K562 (cell line): ENCODE data around the gene SLAMF6. TPM values are rescaled to one million over a fixed set of nuclear protein-coding genes. Genes with fewer than 3 reads are reported as not detected.

Source experiments
- ARID2 ChIP-seq: fragments of 450-650 bp; IDR thresholded peaks from 2 replicates; pipeline ENCODE4 v1.6.1; 2017; ENCODE audit warnings: antibody characterized with exemption, mild to moderate bottlenecking
- ASH1L ChIP-seq: fragments of 450-650 bp; IDR thresholded peaks from 2 replicates; pipeline ENCODE4 v1.6.1; 2018; ENCODE audit warnings: borderline replicate concordance, mild to moderate bottlenecking, low read depth; ENCODE audit not compliant: partially characterized antibody
- CBX1 ChIP-seq: sonication (generic); IDR thresholded peaks from 2 replicates; pipeline ENCODE4 v1.6.1; 2016; ENCODE audit warnings: antibody characterized with exemption, low read depth, mild to moderate bottlenecking
- CXXC5 ChIP-seq: fragments of 250-450 bp; sonication (Bioruptor Pico); IDR thresholded peaks from 2 replicates; pipeline ENCODE4 v1.8.0; 2022; ENCODE audit warnings: inconsistent platforms, mild to moderate bottlenecking, moderate library complexity
- ELF2 ChIP-seq: fragments of 250-450 bp; sonication (Bioruptor Pico); IDR thresholded peaks from 2 replicates; pipeline ENCODE4 v1.5.0; 2021; ENCODE audit warnings: mild to moderate bottlenecking
- ETV1 ChIP-seq: fragments of 450-650 bp; conservative IDR thresholded peaks from 2 replicates; pipeline ENCODE4 v1.6.1; 2016; ENCODE audit warnings: missing genetic modification characterization, control low read depth, low read depth, missing compliant biosample characterization
- FOXA1 ChIP-seq: fragments of 450-650 bp; IDR thresholded peaks from 2 replicates; pipeline ENCODE4 v1.6.1; 2016; ENCODE audit warnings: mild to moderate bottlenecking, borderline replicate concordance
- FUS ChIP-seq: fragments of 200-400 bp; formaldehyde crosslinking; optimal IDR thresholded peaks from 2 replicates; pipeline ENCODE3; 2017; ENCODE audit warnings: low read depth, low read length
- KHSRP ChIP-seq: fragments of 450-650 bp; IDR thresholded peaks from 2 replicates; pipeline ENCODE4 v1.6.1; 2017
- KLF1 ChIP-seq: fragments of 450-650 bp; IDR thresholded peaks from 2 replicates; pipeline ENCODE4 v1.6.1; 2016; ENCODE audit warnings: missing genetic modification characterization, missing compliant biosample characterization
- NR2C2 ChIP-seq, 2 experiments: fragments of 200-800 bp in 1 of 2; sonication (Bioruptor generic) in 1 of 2; sonication (generic) in 1 of 2; formaldehyde crosslinking in 1 of 2; IDR thresholded peaks; 2 replicates each; pipeline versions ENCODE4 v1.6.1 to v1.8.0; 2016 to 2022; ENCODE audit warnings: mild to moderate bottlenecking in 1 of 2, missing compliant biosample characterization in 1 of 2, missing genetic modification characterization in 1 of 2, missing genetic modification reagents in 1 of 2
- POLR2H ChIP-seq: IDR thresholded peaks from 2 replicates; pipeline ENCODE4 v1.6.1; 2016; ENCODE audit warnings: missing genetic modification characterization, low read depth, mild to moderate bottlenecking, control low read depth, missing compliant biosample characterization, moderate library complexity
- PRPF4 ChIP-seq: fragments of 200-400 bp; formaldehyde crosslinking; IDR thresholded peaks from one replicate; pipeline ENCODE4 v1.6.1; 2017; ENCODE audit warnings: low read length, low read depth, mild to moderate bottlenecking; ENCODE audit not compliant: insufficient read depth, poor library complexity, severe bottlenecking
- PTBP1 ChIP-seq: fragments of 200-400 bp; formaldehyde crosslinking; IDR thresholded peaks from 2 replicates; pipeline ENCODE4 v1.6.1; 2017; ENCODE audit warnings: low read depth, low read length
- SETDB1 ChIP-seq: IDR thresholded peaks from one replicate; pipeline ENCODE4 v1.6.1; 2012; ENCODE audit warnings: low read length, control low read depth, inconsistent platforms
- SOX6 ChIP-seq: fragments of 450-650 bp; IDR thresholded peaks from 2 replicates; pipeline ENCODE4 v1.6.1; 2014; ENCODE audit warnings: mild to moderate bottlenecking
- TCF7L2 ChIP-seq: fragments of 150-350 bp; IDR thresholded peaks from 2 replicates; pipeline ENCODE4 v1.6.1; 2016; ENCODE audit warnings: low read depth, mild to moderate bottlenecking, low read length, moderate library complexity
- TFAM ChIP-seq: fragments of 250-450 bp; sonication (Bioruptor Pico); conservative IDR thresholded peaks from 2 replicates; pipeline ENCODE4 v1.5.0; 2021; ENCODE audit warnings: mild to moderate bottlenecking, moderate library complexity
- TSHZ1 ChIP-seq: fragments of 250-450 bp; sonication (Bioruptor Pico); IDR thresholded peaks from 2 replicates; pipeline ENCODE4 v1.4.0; 2020; ENCODE audit warnings: mild to moderate bottlenecking, moderate library complexity
- ZBTB43 ChIP-seq: sonication (generic); formaldehyde crosslinking; IDR thresholded peaks from 2 replicates; pipeline ENCODE4 v1.8.0; 2023; ENCODE audit warnings: mild to moderate bottlenecking, missing genetic modification reagents
- ZNF431 ChIP-seq: sonication (generic); formaldehyde crosslinking; IDR thresholded peaks from 2 replicates; pipeline ENCODE4 v1.8.0; 2022; ENCODE audit warnings: mild to moderate bottlenecking, missing genetic modification reagents
- ZNF551 ChIP-seq: fragments of 250-450 bp; sonication (Bioruptor Pico); IDR thresholded peaks from 2 replicates; pipeline ENCODE4 v1.5.0; 2021; ENCODE audit warnings: mild to moderate bottlenecking, moderate library complexity
- polyA plus RNA-seq, 8 experiments: library from polyadenylated mRNA; depleted of rRNA in 4 of 8; stranded (reverse) in 5 of 8; unstranded in 3 of 8; fragments of >200 nt; fragmentation: Nextera tagmentation in 2 of 8; fragmentation: Illumina TruSeq in 1 of 8; extraction: Ambion mirVana in 2 of 8; extraction: Trizol in 1 of 8; gene quantifications; 2 replicates each; pipeline versions ENCODE4 v1.2.1 to v1.2.3, GENCODE V29; 2011 to 2014; ENCODE audit warnings: inconsistent platforms in 1 of 8, missing spikeins in 1 of 8
- total RNA-seq, 7 experiments: library from RNA; depleted of rRNA in 6 of 7; stranded (reverse); fragments of >200 nt in 6 of 7; fragmentation: Illumina TruSeq in 2 of 7; extraction: Trizol in 2 of 7; gene quantifications; 2 replicates each; pipeline versions ENCODE4 v1.2.1 to v1.2.3, GENCODE V29; 2011 to 2021; ENCODE audit warnings: low replicate concordance in 1 of 7
- TF ChIP-seq, protein P1 (sequence below): fragments of 450-650 bp; formaldehyde crosslinking; IDR thresholded peaks from 2 replicates; pipeline ENCODE4 v1.4.0; 2020; ENCODE audit warnings: mild to moderate bottlenecking

The SLAMF6 gene
- total and polyA plus RNA-seq, 9 of the 15 experiments (the other 6 are each of a cell fraction or from before 2014, with no cell fraction given) = 0.56 to 4.8 (median 1.1) TPM

GRCh38 chr1:160548960-160549664, 26.1 kb upstream of the SLAMF6 start (continued):
- TF ChIP-seq ZBTB43 (CRISPR knock-in tag) (no peak), CXXC5 (CRISPR knock-in tag) (peak; percentile 53), ZNF551 (CRISPR knock-in tag) (no peak), ARID2 (no peak), PRPF4 (no peak), ETV1 (tag) (no peak), FOXA1 (no peak), ASH1L (no peak), KLF1 (tag) (no peak), CBX1 (no peak), NR2C2 (CRISPR knock-in tag; IDR thresholded peaks at IDR 0.05) (no peak), NR2C2 (tag; IDR thresholded peaks at IDR 0.05) (no peak; the same call in 1 of the 2 replicates), ZNF431 (CRISPR knock-in tag) (no peak), KHSRP (no peak), TSHZ1 (CRISPR knock-in tag) (no peak), SETDB1 (no peak), PTBP1 (no peak), TFAM (CRISPR knock-in tag) (no peak), SOX6 (no peak), ELF2 (CRISPR knock-in tag) (peak; percentile 62), POLR2H (tag) (no peak), TCF7L2 (no peak), FUS (no peak)
- TF ChIP-seq, protein P1, sequence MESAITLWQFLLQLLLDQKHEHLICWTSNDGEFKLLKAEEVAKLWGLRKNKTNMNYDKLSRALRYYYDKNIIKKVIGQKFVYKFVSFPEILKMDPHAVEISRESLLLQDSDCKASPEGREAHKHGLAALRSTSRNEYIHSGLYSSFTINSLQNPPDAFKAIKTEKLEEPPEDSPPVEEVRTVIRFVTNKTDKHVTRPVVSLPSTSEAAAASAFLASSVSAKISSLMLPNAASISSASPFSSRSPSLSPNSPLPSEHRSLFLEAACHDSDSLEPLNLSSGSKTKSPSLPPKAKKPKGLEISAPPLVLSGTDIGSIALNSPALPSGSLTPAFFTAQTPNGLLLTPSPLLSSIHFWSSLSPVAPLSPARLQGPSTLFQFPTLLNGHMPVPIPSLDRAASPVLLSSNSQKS (CRISPR knock-in tag) = no peak
